GM23248 (cell line): Measurements from ENCODE around the gene PEX7.

Experiments used
- EZH2 ChIP-seq: fragments of 200-600 bp; sonication (generic); IDR thresholded peaks from 2 replicates; pipeline ENCODE4 v1.6.1; 2018; ENCODE audit warnings: antibody characterized with exemption, mild to moderate bottlenecking; ENCODE audit not compliant: insufficient read depth, poor library complexity, severe bottlenecking
- EZH2phosphoT487 ChIP-seq: fragments of 200-600 bp; sonication (generic); IDR thresholded peaks from 2 replicates; pipeline ENCODE4 v1.6.1; 2018; ENCODE audit warnings: antibody characterized with exemption, moderate library complexity, mild to moderate bottlenecking, low read depth; ENCODE audit not compliant: insufficient read depth

DNA sequence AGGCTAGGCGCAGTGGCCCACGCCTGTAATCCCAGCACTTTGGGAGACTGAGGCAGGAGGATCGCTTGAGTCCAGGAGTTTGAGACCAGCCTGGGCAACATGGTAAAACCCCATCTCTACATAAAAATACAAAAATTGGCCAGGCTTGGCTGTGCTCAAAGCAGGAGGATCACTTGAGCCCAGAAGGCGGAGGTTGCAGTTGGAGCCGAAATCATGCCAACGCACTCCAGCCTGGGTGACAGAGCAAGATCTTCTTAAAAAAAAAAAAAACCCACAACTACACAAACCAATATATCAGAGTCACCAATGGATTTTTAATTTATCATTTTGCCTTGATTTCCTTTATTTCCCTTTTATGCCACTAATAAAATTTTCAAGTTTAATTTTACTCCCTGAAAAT is 39.4 kb upstream of the PEX7 start:
- no peak for TF ChIP-seq EZH2
- TF ChIP-seq EZH2phosphoT487 = no peak
